K562 (cell line): ENCODE results near the gene PDCD10.

Experiments
- BRCA1 ChIP-seq, 2 experiments: fragments of 450-650 bp in 1 of 2; sonication (generic) in 1 of 2; formaldehyde crosslinking in 1 of 2; IDR thresholded peaks; 2 replicates each; pipeline versions ENCODE4 v1.5.0 to v1.6.1; 2017 to 2020; ENCODE audit warnings: mild to moderate bottlenecking in 1 of 2, missing genetic modification reagents in 1 of 2
- CTCF ChIP-seq, 3 experiments: IDR thresholded peaks in 2 of 3; conservative IDR thresholded peaks in 1 of 3; 2 replicates each; pipeline ENCODE4 v1.5.1; 2011 to 2012; ENCODE audit warnings: low read length in 3 of 3, mild to moderate bottlenecking in 3 of 3, control low read depth in 2 of 3, improper control_type of control experiment in 1 of 3, inconsistent platforms in 1 of 3, low read depth in 1 of 3, mixed read lengths in 1 of 3, moderate library complexity in 1 of 3; ENCODE audit not compliant: insufficient read depth in 2 of 3
- EZH2 ChIP-seq: IDR thresholded peaks from 2 replicates; pipeline ENCODE4 v1.6.1; 2012; ENCODE audit warnings: low read depth, mild to moderate bottlenecking, inconsistent platforms, low read length, borderline replicate concordance
- HDAC2 ChIP-seq: fragments of 450-650 bp; IDR thresholded peaks from 2 replicates; pipeline ENCODE4 v1.6.1; 2016; ENCODE audit warnings: mild to moderate bottlenecking
- IRF2 ChIP-seq: sonication (generic); formaldehyde crosslinking; IDR thresholded peaks from 2 replicates; pipeline ENCODE4 v1.8.1; 2022; ENCODE audit warnings: mild to moderate bottlenecking, missing genetic modification reagents
- POLR2AphosphoS5 ChIP-seq: IDR thresholded peaks from 2 replicates; pipeline ENCODE4 v1.6.1; 2011; ENCODE audit warnings: mild to moderate bottlenecking, low read depth, low read length, moderate library complexity; ENCODE audit not compliant: control insufficient read depth, insufficient read depth
- REST ChIP-seq, 2 experiments: fragments of 450-650 bp; formaldehyde crosslinking in 1 of 2; IDR thresholded peaks; 2 replicates each; pipeline versions ENCODE4 v1.4.0 to v1.6.1; 2014 to 2020; ENCODE audit warnings: mild to moderate bottlenecking in 2 of 2, borderline replicate concordance in 1 of 2, low read depth in 1 of 2
- USF2 ChIP-seq: sonication (generic); formaldehyde crosslinking; IDR thresholded peaks from 2 replicates; pipeline ENCODE4 v1.5.0; 2020; ENCODE audit warnings: missing genetic modification reagents
- ZHX1 ChIP-seq: fragments of 150-350 bp; conservative IDR thresholded peaks from 2 replicates; pipeline ENCODE4 v1.6.1; 2014; ENCODE audit warnings: low read length
- ZNF583 ChIP-seq: fragments of 250-450 bp; sonication (Bioruptor Pico); IDR thresholded peaks from 2 replicates; pipeline ENCODE4 v1.4.0; 2020
- ZNF609 ChIP-seq: sonication (generic); formaldehyde crosslinking; IDR thresholded peaks from 2 replicates; pipeline ENCODE4 v1.8.1; 2023; ENCODE audit warnings: missing genetic modification reagents, mild to moderate bottlenecking, borderline replicate concordance

- TF ChIP-seq POLR2AphosphoS5 (no peak), BRCA1 (IDR thresholded peaks at IDR 0.05) (no peak), BRCA1 (CRISPR knock-in tag; IDR thresholded peaks at IDR 0.05) (no peak), USF2 (CRISPR knock-in tag) (no peak), ZNF609 (no peak), CTCF (IDR thresholded peaks at IDR 0.05 in 2 of 3, conservative IDR thresholded peaks at IDR 0.05 in 1 of 3; ENCODE audit: insufficient read depth in 2 of 3, low read depth in 1 of 3, low read length in 3 of 3) (no peak), HDAC2 (no peak), ZHX1 (no peak), ZNF583 (CRISPR knock-in tag) (no peak), REST (IDR thresholded peaks at IDR 0.05; ENCODE audit: borderline replicate concordance) (no peak), REST (CRISPR knock-in tag; IDR thresholded peaks at IDR 0.05; ENCODE audit: low read depth) (no peak), IRF2 (CRISPR knock-in tag) (no peak), EZH2 (no peak)
Observed at GRCh38 chr3:167738037-167738436, 3.3 kb upstream of the PDCD10 start.
